Endothelial cell of umbilical vein (primary cell): ENCODE data around the gene LAIR2.

Source experiments
- EZH2 ChIP-seq: IDR thresholded peaks from 2 replicates; pipeline ENCODE4 v1.6.1; 2012; ENCODE audit warnings: borderline replicate concordance, low read depth, mild to moderate bottlenecking, moderate library complexity, low read length, inconsistent platforms; ENCODE audit not compliant: severe bottlenecking
- FOS ChIP-seq: IDR thresholded peaks from 2 replicates; pipeline ENCODE4 v1.6.1; 2011; ENCODE audit warnings: mild to moderate bottlenecking, low read length, moderate library complexity, borderline replicate concordance; ENCODE audit not compliant: insufficient read depth
- GATA2 ChIP-seq: IDR thresholded peaks from 2 replicates; pipeline ENCODE4 v1.7.0; 2011; ENCODE audit warnings: low read depth, mild to moderate bottlenecking, moderate library complexity, mixed read lengths, low read length; ENCODE audit not compliant: insufficient read length, insufficient read depth
- JUN ChIP-seq: IDR thresholded peaks from 2 replicates; pipeline ENCODE4 v1.6.1; 2011; ENCODE audit warnings: borderline replicate concordance, low read depth; ENCODE audit not compliant: insufficient read length, insufficient read depth
- MAX ChIP-seq: IDR thresholded peaks from 2 replicates; pipeline ENCODE4 v1.6.1; 2011; ENCODE audit not compliant: insufficient read depth, insufficient read length
- MYC ChIP-seq: IDR thresholded peaks from one replicate; pipeline ENCODE4 v1.6.1; 2011; ENCODE audit warnings: mild to moderate bottlenecking, low read depth, low read length
- POLR2A ChIP-seq: IDR thresholded peaks from 2 replicates; pipeline ENCODE4 v1.6.1; 2012; ENCODE audit warnings: low read depth, mild to moderate bottlenecking, control low read depth, low read length
- POLR2AphosphoS5 ChIP-seq: IDR thresholded peaks from 2 replicates; pipeline ENCODE4 v1.6.1; 2012; ENCODE audit warnings: low read depth, mild to moderate bottlenecking, control low read depth, low read length, moderate library complexity; ENCODE audit not compliant: insufficient read depth
- TF ChIP-seq, protein P1 (sequence below), 2 donors: IDR thresholded peaks; 1 replicate in 1 of 2; 2 replicates in 1 of 2; pipeline ENCODE4 v1.5.1; 2011; ENCODE audit warnings: low read length in 2 of 2, mild to moderate bottlenecking in 2 of 2, moderate library complexity in 2 of 2, control low read depth in 1 of 2, inconsistent platforms in 1 of 2, low read depth in 1 of 2; ENCODE audit not compliant: insufficient read depth in 1 of 2; ENCODE audit errors: extremely low read depth in 1 of 2

DNA sequence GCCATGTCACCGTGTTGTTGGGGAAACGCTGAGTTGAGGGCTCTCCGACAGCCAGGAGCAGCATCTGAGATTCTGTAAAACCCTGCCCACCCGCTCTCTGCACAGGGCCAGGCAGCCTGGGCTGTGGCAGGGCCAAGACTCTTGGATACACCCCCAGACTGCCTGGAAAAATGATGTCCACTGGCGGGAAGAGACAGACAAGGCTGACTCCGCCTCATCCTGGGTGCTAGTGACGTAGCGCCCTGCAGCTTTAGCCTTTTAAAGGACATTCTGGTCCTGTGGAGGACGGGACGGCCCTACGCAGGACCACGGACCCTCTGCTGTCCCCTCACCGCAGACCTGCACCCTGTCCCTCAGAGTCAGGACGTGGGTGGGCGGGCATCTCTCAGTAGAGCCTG lies 50.3 kb downstream of the LAIR2 start:
- TF ChIP-seq, protein P1, sequence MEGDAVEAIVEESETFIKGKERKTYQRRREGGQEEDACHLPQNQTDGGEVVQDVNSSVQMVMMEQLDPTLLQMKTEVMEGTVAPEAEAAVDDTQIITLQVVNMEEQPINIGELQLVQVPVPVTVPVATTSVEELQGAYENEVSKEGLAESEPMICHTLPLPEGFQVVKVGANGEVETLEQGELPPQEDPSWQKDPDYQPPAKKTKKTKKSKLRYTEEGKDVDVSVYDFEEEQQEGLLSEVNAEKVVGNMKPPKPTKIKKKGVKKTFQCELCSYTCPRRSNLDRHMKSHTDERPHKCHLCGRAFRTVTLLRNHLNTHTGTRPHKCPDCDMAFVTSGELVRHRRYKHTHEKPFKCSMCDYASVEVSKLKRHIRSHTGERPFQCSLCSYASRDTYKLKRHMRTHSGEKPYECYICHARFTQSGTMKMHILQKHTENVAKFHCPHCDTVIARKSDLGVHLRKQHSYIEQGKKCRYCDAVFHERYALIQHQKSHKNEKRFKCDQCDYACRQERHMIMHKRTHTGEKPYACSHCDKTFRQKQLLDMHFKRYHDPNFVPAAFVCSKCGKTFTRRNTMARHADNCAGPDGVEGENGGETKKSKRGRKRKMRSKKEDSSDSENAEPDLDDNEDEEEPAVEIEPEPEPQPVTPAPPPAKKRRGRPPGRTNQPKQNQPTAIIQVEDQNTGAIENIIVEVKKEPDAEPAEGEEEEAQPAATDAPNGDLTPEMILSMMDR (IDR thresholded peaks at IDR 0.05; ENCODE audit: extremely low read depth in 1 of 2, insufficient read depth in 1 of 2, low read depth in 1 of 2, low read length in 2 of 2) = no peak
- TF ChIP-seq POLR2AphosphoS5 (no peak), POLR2A (no peak), MAX (no peak), JUN (no peak), EZH2 (no peak), GATA2 (no peak), MYC (no peak), FOS (no peak)
